GM18873 (cell line): ENCODE data around the gene TMBIM1.

ENCODE experiments used
- ATAC-seq: cut with Tn5 transposase; IDR thresholded peaks from one replicate; pipeline ENCODE4 v1.9.1; 2021; ENCODE audit warnings: mild to moderate bottlenecking, moderate library complexity, moderate number of reproducible peaks; ENCODE audit not compliant: unreplicated experiment, low FRiP score

The TMBIM1 gene

GRCh38 chr2:218294430-218295022 is 2.2 kb upstream of the TMBIM1 start:
- no peak for ATAC-seq

- no peak for ATAC-seq
Measured at GRCh38 chr2:218293715-218294429, 1.6 kb upstream of the TMBIM1 start.

- no peak for ATAC-seq
Measured at GRCh38 chr2:218291318-218292047, 820 bp downstream of the TMBIM1 start.

GRCh38 chr2:218290316-218291261 is 1.7 kb downstream of the TMBIM1 start:
- peak; percentile 51 for ATAC-seq

- ATAC-seq = no peak
Measured at GRCh38 chr2:218289639-218290315, 2.5 kb downstream of the TMBIM1 start.

GRCh38 chr2:218286570-218287459 is 5.5 kb downstream of the TMBIM1 start:
- peak; percentile 56 for ATAC-seq

- ATAC-seq = no peak
Measured at GRCh38 chr2:218285604-218286003, 6.7 kb downstream of the TMBIM1 start.

- ATAC-seq = peak; percentile 58
Measured at GRCh38 chr2:218284106-218284811, 8.0 kb downstream of the TMBIM1 start.

- ATAC-seq = no peak
Measured at GRCh38 chr2:218282173-218282991, 9.9 kb downstream of the TMBIM1 start.

GRCh38 chr2:218281449-218281848 is 10.9 kb downstream of the TMBIM1 start:
- ATAC-seq = no peak

- no peak for ATAC-seq
Measured at GRCh38 chr2:218280260-218280870, 11.9 kb downstream of the TMBIM1 start.

- no peak for ATAC-seq
Measured at GRCh38 chr2:218278531-218279360, 13.6 kb downstream of the TMBIM1 start.

GRCh38 chr2:218277921-218278320 is 14.4 kb downstream of the TMBIM1 start:
- no peak for ATAC-seq

GRCh38 chr2:218276986-218277755 is 15.1 kb downstream of the TMBIM1 start:
- no peak for ATAC-seq

GRCh38 chr2:218275371-218276072 is 16.8 kb downstream of the TMBIM1 start:
- no peak for ATAC-seq
